ENCODE measurements around the gene NTSR2. TPM values are rescaled to one million over a fixed set of nuclear protein-coding genes. Genes with fewer than 3 reads are reported as not detected.

The NTSR2 gene
- total RNA-seq, 4 donors from 2014 or later: not detected

DNA sequence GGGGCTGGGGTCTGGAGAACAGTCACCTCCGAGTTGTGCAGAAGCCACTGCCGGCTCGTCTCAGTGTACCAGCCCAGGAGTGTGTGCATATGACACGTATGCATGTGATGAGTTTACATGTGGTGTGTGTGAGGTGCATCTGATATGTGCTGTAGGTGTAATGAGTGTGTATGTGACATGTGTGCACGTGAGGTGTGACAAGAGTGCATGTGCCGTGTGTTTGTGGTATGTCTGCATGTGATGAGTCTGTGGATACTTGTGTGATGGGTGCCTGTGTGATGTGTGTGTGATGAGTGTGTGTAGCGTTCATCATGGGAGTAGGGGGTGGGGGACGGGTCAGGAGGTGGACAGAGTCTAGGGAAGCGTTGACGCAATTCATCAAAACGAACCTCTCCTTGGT lies 12.8 kb downstream of the NTSR2 start:
- WGBS, 2 donors (ENCODE audit: low coverage in 1 of 2): 75 to 80% methylated on average over 3 to 4 of the region's 11 CpGs
- peaks cover 33% of the 10 kb centered on the region for H3K27me3 ChIP-seq
- no peaks in the 10 kb centered on the region for H3K36me3 ChIP-seq
- TF ChIP-seq EP300 (IDR thresholded peaks at IDR 0.05): no peak
- TF ChIP-seq POLR2AphosphoS5 (IDR thresholded peaks at IDR 0.05): no peak
- no peak for ATAC-seq
- H3K4me3 ChIP-seq: no peak overlapping the region
- no peaks in the 10 kb centered on the region for H3K4me1 ChIP-seq
- peaks cover 0 to 3% (median 0%) of the 10 kb centered on the region in 3 donors for H3K9me3 ChIP-seq
- no peak overlapping the region for H3K27ac ChIP-seq

DNA sequence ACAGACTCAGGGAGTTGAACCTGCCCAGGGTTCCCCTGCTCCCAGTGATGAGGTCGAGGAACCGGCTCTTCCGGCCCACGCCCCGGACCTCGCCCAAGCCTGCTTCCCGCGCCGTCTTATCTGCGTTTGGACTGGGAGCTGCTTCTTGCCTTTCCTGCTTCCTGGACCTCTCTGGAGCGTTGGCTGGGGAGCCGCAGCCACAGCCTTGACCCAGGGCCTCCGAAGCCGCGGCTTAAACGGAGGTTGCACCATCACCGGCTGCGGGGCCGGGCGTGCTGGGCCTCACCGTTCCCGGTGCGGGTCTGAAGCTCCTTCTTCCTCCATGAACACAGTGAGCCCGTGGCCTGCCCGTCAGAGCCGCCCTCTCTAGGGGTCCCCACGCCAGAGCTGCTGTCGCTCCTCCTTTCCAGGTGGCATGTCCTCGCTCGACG lies 13.3 kb downstream of the NTSR2 start:
- 83% methylated on average over 17 of the region's 31 CpGs; no CpG with 5 or more reads in 1 of the 2 donors for WGBS, 2 donors (ENCODE audit: low coverage in 1 of 2)
- Histone ChIP-seq H3K27ac (no peak overlapping the region), H3K4me3 (no peak overlapping the region), H3K4me1 (no peaks in the 10 kb centered on the region), H3K9me3 (no peaks in the 10 kb centered on the region), H3K36me3 (no peaks in the 10 kb centered on the region), H3K27me3 (peaks cover 28% of the 10 kb centered on the region)
- TF ChIP-seq POLR2A (IDR thresholded peaks at IDR 0.05): no peak
- TF ChIP-seq, protein P1, sequence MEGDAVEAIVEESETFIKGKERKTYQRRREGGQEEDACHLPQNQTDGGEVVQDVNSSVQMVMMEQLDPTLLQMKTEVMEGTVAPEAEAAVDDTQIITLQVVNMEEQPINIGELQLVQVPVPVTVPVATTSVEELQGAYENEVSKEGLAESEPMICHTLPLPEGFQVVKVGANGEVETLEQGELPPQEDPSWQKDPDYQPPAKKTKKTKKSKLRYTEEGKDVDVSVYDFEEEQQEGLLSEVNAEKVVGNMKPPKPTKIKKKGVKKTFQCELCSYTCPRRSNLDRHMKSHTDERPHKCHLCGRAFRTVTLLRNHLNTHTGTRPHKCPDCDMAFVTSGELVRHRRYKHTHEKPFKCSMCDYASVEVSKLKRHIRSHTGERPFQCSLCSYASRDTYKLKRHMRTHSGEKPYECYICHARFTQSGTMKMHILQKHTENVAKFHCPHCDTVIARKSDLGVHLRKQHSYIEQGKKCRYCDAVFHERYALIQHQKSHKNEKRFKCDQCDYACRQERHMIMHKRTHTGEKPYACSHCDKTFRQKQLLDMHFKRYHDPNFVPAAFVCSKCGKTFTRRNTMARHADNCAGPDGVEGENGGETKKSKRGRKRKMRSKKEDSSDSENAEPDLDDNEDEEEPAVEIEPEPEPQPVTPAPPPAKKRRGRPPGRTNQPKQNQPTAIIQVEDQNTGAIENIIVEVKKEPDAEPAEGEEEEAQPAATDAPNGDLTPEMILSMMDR (IDR thresholded peaks at IDR 0.05): no peak
- TF ChIP-seq EP300 (IDR thresholded peaks at IDR 0.05): no peak
- no peak for TF ChIP-seq POLR2AphosphoS5 (IDR thresholded peaks at IDR 0.05)
- no peak for ATAC-seq

DNA sequence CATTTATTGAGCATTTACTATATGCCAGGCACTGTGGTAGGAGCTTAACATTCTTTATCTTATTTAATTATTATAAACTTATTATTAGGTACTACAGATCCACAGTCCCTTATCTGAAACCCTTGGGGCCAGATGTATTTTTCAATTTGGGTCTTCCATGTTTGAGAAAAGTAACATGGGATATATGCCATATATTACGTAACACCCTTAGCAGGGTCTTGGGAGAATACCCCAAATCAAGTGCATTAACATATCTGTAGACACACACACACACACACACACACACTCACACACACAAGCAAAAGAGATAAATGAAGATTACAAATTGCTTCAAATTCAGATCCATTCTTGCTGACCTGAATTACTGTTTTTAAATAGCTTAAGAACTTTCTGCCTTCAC lies 13.7 kb downstream of the NTSR2 start:
- ATAC-seq: no peak
- Histone ChIP-seq H3K4me1 (no peaks in the 10 kb centered on the region), H3K36me3 (no peaks in the 10 kb centered on the region), H3K9me3 (no peaks in the 10 kb centered on the region), H3K27ac (no peak overlapping the region), H3K4me3 (no peak overlapping the region), H3K27me3 (peaks cover 25% of the 10 kb centered on the region)
- WGBS, 2 donors (ENCODE audit: low coverage in 1 of 2): 60 to 78% methylated on average over 1 of the region's 1 CpG
- no peak for TF ChIP-seq EP300 (IDR thresholded peaks at IDR 0.05)
- TF ChIP-seq, protein P1 (IDR thresholded peaks at IDR 0.05): no peak
- TF ChIP-seq POLR2AphosphoS5 (IDR thresholded peaks at IDR 0.05): no peak
- TF ChIP-seq POLR2A (IDR thresholded peaks at IDR 0.05): no peak

DNA sequence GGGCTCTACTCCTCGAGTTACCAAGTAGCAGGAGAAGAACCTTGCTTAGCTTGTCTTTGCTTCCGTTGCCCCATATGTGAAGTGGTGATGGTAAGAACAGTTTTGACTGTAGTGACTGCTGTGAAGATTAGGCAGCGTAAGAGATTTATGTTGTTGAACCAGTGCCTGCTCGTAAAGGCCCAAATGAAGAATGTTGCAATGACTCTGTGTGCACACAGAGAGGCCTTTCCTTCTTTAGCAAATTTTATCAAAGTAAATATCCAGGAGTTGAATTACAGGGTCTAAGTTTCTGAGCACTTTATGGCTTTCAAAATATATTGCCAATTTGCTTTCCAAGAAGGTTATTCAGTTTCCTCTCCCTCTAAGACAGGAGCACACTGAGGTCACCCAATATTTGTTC lies 14.5 kb downstream of the NTSR2 start:
- Histone ChIP-seq H3K9me3 (no peaks in the 10 kb centered on the region), H3K36me3 (no peaks in the 10 kb centered on the region), H3K27me3 (peaks cover 25% of the 10 kb centered on the region), H3K4me3 (no peak overlapping the region), H3K27ac (no peak overlapping the region), H3K4me1 (no peaks in the 10 kb centered on the region)
- ATAC-seq: no peak
- TF ChIP-seq, protein P1 (IDR thresholded peaks at IDR 0.05): no peak
- no peak for TF ChIP-seq EP300 (IDR thresholded peaks at IDR 0.05)
- no peak for TF ChIP-seq POLR2A (IDR thresholded peaks at IDR 0.05)
- no peak for TF ChIP-seq POLR2AphosphoS5 (IDR thresholded peaks at IDR 0.05)
- WGBS, 2 donors (ENCODE audit: low coverage in 1 of 2): 79 to 90% methylated on average over 2 to 3 of the region's 4 CpGs

DNA sequence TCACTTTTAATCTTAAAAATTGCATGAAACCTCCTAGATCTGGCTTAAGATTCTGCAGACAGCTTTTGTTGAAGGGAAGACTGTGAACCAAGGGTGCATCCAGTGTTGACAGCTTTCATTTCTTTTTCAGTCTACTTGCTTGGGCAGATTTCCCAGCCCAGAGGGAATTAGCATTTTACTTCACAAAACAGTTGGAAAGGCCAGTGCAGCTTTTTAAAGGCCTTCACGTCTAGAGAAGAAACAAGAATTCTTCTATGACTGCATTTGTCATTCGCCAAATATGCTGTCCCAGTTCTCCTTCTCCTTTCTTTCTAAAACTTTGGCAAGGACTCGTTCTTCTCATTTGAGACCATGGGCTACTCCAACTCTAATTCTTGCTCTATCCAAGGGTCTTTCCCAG lies 17.4 kb downstream of the NTSR2 start:
- ATAC-seq: no peak

More for the DNA sequence above, 17.4 kb downstream of the NTSR2 start:
- Histone ChIP-seq H3K36me3 (no peaks in the 10 kb centered on the region), H3K27me3 (peaks cover 2% of the 10 kb centered on the region), H3K27ac (no peak overlapping the region), H3K4me1 (no peaks in the 10 kb centered on the region), H3K9me3 (no peaks in the 10 kb centered on the region), H3K4me3 (no peak overlapping the region)
- no peak for TF ChIP-seq EP300 (IDR thresholded peaks at IDR 0.05)
- TF ChIP-seq, protein P1 (IDR thresholded peaks at IDR 0.05): no peak
- TF ChIP-seq POLR2A (IDR thresholded peaks at IDR 0.05): no peak
- no peak for TF ChIP-seq POLR2AphosphoS5 (IDR thresholded peaks at IDR 0.05)
- WGBS, 2 donors (ENCODE audit: low coverage in 1 of 2): 31 to 67% methylated on average over 3 of the region's 3 CpGs
